HG03159 (cell line): ENCODE data around the gene KRTAP10-6.
"Not testable (repeated sequence)": the region's sequence is repeated elsewhere in the genome, so short reads cannot be mapped to it uniquely, and the experiment has no call there.

Source experiments
- ATAC-seq: cut with Tn5 transposase; IDR thresholded peaks from one replicate; pipeline ENCODE4 v1.9.1; 2021; ENCODE audit warnings: mild to moderate bottlenecking, moderate library complexity; ENCODE audit not compliant: unreplicated experiment

KRTAP10-6 gene

DNA sequence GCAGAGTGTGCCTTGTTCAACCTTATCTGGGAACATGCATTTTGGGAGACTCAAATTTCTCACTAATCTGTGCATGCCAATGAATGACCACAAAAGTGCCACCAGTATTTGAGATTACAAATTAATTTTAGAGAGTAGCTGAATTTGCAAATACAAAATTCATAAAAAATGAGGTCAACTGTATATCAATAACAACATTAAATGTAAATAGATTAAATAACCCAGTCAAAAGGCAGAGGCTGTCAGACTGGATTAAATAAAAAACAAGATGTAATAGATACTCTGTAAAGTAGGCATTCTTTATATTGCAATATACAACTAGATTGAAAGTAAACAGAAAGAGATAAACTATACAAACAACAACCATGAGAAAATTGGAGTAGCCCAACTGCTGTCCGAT is 28.2 kb downstream of the KRTAP10-6 start:
- no peak for ATAC-seq

- ATAC-seq = no peak
Observed at GRCh38 chr21:44558695-44559094, 33.6 kb downstream of the KRTAP10-6 start, which contains the start of gene KRTAP10-3. Gene KRTAP10-3 (minus strand): TSS chr21:44558795. CDS start chr21:44558715, 80 bp downstream.

- ATAC-seq = not testable (repeated sequence)
Observed at GRCh38 chr21:44558329-44558675, 34.0 kb downstream of the KRTAP10-6 start.

DNA sequence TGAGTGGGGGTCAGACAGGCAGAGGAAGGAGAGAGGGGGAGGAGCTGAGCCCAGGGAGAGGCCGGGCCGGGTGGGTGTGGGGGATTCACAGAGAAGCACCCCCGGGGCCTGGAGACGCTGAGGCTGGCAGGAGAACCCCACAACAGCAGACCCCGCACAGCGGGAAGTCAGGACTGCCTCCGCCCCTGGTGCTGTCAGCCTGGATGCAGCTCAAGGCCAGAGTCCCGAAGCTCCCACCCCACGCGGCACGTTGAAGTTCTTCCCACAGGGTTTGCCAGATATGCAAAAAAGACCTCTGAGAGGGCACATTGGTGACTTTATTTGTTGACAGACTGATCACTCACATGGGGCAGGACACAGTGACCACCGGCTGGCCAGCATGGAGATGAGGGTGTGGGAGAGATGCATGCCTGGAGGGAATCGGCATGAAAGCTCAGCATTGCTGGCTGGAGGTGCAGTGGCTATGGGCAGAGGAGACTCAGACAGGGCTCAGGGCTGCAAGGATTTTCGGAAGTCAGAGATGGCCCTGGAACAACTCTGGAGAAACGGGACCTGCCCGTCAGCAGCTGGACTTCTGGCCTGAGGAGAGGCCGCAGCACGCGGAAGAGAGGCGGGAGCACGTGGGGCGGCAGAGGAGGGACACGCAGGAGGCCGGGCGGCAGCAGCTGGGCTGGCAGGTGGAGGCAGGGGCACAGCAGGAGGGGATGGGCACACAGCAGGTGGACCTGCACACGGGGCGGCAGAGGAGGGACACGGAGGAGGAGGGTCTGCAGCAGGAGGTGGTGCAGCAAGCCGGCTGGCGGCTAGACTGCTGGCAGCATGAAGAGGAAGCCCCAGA is 34.6 kb downstream of the KRTAP10-6 start:
- ATAC-seq = no peak

- ATAC-seq = no peak
Observed at GRCh38 chr21:44556879-44557278, 35.4 kb downstream of the KRTAP10-6 start.

DNA sequence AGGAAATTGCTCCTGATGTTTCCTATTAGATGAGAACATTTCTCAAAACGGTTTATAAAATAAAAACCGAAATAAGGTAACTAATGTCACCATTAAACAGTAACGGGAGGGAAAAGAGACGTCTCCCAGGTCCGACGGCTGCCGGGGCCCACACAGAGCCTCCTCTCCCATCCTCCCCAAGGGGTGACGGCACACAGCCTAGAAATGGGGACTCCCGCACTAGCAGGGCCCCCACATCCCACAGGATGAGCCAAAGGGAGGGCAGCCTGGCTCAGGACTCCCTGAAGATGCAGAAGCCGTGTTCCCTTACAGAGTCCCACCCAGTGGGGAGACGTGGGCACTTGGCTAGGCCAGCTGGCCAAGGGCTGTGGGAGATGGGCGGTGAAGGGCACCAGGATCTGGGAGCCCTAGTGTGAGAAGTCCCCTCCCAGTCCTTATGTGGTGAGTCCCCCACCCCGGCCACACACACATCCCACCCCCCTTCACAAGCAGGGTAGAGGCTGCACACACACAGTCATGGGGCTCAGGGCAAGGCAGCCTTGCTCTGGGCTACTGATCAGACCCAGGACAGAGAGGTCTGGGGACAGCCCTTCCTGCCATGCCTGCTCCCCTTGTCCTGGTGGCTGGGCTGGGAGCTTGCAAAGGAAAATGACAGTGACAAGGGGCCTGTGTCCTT is 37.0 kb downstream of the KRTAP10-6 start:
- ATAC-seq = no peak

DNA sequence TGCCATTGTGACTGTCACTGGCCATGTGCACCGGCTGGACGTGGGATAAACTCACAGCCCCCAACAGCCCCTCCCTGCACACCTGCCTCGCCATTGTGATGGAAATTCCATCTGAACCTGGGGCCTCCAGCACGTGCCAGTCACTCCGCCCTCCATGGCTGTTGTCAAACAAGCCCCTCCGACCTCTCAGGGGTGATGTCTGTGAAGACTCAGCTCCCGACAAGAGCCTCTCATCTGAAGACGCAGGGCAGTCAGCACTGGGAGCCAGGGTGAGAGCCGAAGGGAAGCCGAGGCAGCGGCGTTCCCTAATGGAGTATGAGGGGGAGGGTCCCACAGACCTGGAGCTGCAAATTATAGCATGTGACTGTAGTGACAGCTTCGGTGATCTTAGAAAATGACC is 39.6 kb downstream of the KRTAP10-6 start:
- ATAC-seq = no peak

DNA sequence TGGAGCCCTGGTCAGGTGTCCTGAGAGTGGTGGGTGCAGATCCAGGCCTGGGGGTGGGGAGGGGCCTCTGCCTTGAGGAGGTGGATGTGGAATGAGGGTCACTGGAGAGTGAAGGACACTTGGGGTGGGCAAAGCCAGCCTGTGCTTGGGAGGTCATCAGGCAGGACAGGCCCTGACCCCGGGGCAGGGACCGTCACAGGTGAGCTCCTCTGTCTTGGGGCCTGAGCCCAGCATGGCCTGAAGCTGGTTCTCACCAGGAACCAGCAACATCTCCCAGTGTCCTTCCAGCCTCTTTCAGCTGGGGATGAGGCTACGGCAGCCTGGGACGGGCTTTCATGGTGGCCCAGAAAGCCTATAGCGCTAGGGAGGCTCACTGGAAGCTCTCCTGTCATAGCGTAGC is 40.2 kb downstream of the KRTAP10-6 start:
- ATAC-seq = no peak

GRCh38 chr21:44551340-44551961 is 40.9 kb downstream of the KRTAP10-6 start, which contains the start of gene KRTAP10-2:
Gene KRTAP10-2 (minus strand): TSS chr21:44551505. CDS start chr21:44551458, 47 bp downstream.
- ATAC-seq = no peak

DNA sequence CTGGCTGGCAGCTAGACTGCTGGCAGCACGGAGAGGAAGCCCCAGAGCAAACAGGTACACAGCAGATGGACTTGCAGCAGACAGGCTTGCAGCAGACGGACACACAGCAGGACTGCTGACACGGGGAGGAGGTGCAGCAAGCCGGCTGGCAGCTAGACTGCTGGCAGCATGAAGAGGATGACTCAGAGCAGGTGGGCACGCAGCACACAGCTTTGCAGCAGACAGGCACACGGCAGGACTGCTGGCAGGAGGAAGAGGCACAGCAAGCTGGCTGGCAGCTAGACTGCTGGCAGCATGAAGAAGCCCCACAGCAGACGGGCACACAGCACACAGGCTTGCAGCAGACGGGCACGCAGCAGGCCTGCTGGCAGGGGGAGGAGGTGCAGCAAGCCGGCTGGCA is 41.5 kb downstream of the KRTAP10-6 start:
- no peak for ATAC-seq

DNA sequence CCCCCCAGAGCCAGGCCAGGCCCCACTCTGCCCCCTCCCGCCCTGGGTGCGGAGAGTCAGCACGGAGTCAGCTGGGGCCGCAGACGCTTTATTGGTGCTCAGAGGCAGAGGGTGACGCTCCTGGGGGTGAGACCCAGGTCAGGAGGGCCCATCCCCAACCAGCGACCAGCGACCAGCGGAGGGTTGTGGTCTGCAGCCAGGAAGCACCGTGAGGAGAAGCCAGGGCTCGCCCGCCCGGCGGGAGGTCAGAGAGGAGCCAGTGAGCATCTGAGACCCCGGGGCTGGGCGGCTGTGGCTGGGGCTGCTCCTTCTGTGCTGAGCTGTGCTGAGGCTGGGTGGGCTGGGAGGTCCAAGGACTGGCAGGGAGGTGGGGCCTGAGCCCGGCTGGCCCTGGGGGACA is 42.0 kb downstream of the KRTAP10-6 start:
- not testable (repeated sequence) for ATAC-seq

- no peak for ATAC-seq
Observed at GRCh38 chr21:44549525-44550211, 42.6 kb downstream of the KRTAP10-6 start.

GRCh38 chr21:44548922-44549321 is 43.4 kb downstream of the KRTAP10-6 start:
- ATAC-seq = no peak

GRCh38 chr21:44548381-44548780 is 43.9 kb downstream of the KRTAP10-6 start:
- no peak for ATAC-seq

GRCh38 chr21:44547656-44548331 is 44.5 kb downstream of the KRTAP10-6 start:
- no peak for ATAC-seq

DNA sequence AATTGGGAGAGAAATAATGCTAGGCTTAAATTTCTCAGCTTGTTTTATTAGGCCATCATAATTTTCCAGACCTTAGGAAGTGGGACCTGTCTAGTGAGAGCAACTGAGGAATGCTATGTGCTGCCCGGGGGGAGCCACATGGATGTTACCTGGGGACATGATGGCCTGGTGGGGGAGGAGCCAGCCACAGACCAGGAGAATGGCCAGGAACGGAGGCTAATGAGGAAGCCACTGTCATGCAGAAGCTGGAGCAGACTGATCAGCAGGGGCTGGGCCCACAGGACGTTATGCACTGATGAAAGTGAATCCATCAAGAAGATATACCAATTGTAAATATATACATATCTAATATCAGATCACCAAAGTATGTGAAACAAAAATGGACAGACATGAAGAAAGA is 47.7 kb downstream of the KRTAP10-6 start:
- no peak for ATAC-seq

GRCh38 chr21:44542716-44543115 is 49.6 kb downstream of the KRTAP10-6 start:
- ATAC-seq = no peak
